GM12864 (cell line): ENCODE results near the gene TSPAN3.

Experiments
- DNase-seq: peaks from one replicate; pipeline ENCODE4 v3.0.0-alpha.2; 2011; ENCODE audit warnings: low read depth
- H3K4me3 ChIP-seq: 2 replicates; pipeline ENCODE4 v1.5.1; 2011; ENCODE audit warnings: mild to moderate bottlenecking, low read depth, low read length, control low read depth
- CTCF ChIP-seq: IDR thresholded peaks from 2 replicates; pipeline ENCODE4 v1.5.1; 2011; ENCODE audit warnings: low read depth, mild to moderate bottlenecking, moderate library complexity, low read length, control low read depth, inconsistent platforms; ENCODE audit errors: missing control alignments

TSPAN3 gene

GRCh38 chr15:77070495-77071304, at the start of gene TSPAN3:
Gene TSPAN3, minus strand, starts transcription at chr15:77071109. Its CDS starts 155 bp downstream, at chr15:77070954.
- DNase-seq = peak; percentile 64
- TF ChIP-seq CTCF = no peak
- peak within 1 kb of the TSS; percentile 91 for H3K4me3 ChIP-seq

GRCh38 chr15:77120576-77120975, 49.7 kb upstream of the TSPAN3 start:
- DNase-seq = no peak

GRCh38 chr15:77119446-77119845, 48.5 kb upstream of the TSPAN3 start:
- TF ChIP-seq CTCF = no peak
- DNase-seq = no peak
- H3K4me3 ChIP-seq = no peak overlapping the region

More at GRCh38 chr15:77120576-77120975, 49.7 kb upstream of the TSPAN3 start:
- no peak overlapping the region for H3K4me3 ChIP-seq
- TF ChIP-seq CTCF = no peak

DNA sequence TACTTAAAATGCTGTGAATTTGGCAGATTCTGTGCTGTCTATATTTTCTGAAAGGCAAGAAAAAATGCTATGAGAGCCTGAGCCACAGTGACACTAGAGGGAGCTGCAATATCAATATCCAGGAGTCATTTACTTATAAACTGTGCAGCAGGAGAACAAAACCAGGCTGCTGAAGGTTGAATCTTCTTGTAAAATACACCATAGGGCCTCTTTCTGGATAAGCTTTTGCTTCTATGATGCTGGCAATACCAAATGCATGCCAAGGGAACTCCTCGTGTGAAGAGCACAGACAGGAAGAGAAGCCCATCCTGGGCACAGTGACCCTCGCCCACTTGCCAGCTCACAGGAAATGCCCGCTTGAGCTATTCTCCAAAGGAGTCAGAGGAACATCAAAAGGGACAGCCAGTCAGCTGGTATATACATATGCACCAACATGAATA, 48.0 kb upstream of the TSPAN3 start:
- peak; percentile 38 for DNase-seq
- no peak overlapping the region for H3K4me3 ChIP-seq
- peak; percentile 71 for TF ChIP-seq CTCF

DNA sequence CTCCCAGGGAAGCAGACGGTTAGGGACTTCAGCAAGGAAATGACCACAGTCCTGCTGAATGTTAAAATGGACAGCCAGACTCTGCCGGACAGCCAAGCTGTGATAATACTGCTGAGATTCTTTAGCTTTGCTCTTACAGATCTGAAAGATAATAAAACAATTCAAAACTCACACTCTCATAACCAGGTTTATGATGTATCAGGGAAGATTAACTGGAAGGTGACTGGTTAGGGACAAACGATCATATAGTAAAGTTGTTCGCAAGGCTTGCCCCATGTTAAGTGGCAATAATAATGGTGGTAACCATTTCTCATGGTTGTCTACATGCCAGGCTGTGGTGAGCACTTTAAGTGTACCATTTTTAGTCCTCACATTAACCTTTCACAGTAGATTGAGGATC, 44.3 kb upstream of the TSPAN3 start:
- DNase-seq = no peak
- no peak overlapping the region for H3K4me3 ChIP-seq
- TF ChIP-seq CTCF = no peak

GRCh38 chr15:77112838-77113504, 42.1 kb upstream of the TSPAN3 start:
- no peak overlapping the region for H3K4me3 ChIP-seq
- TF ChIP-seq CTCF = peak; percentile 11
- DNase-seq = no peak
